IPS-20b (cell line): ENCODE data around the gene PRKCSH.
"Not testable (repeated sequence)": the region's sequence is repeated elsewhere in the genome, so short reads cannot be mapped to it uniquely, and the experiment has no call there.

Experiments used
- H3K27ac ChIP-seq: one replicate; pipeline ENCODE4 v1.5.1; 2013; ENCODE audit warnings: low read length
- H3K27me3 ChIP-seq: 2 replicates; pipeline ENCODE4 v1.6.1; 2013; ENCODE audit warnings: mild to moderate bottlenecking, low read length, inconsistent platforms; ENCODE audit not compliant: insufficient read depth
- H3K36me3 ChIP-seq: 2 replicates; pipeline ENCODE4 v1.6.1; 2013; ENCODE audit warnings: low read depth, mild to moderate bottlenecking, inconsistent platforms, low read length, moderate library complexity; ENCODE audit not compliant: insufficient read depth
- H3K4me1 ChIP-seq: 2 replicates; pipeline ENCODE4 v1.6.1; 2013; ENCODE audit warnings: mild to moderate bottlenecking, control low read depth, inconsistent platforms, low read length, moderate library complexity; ENCODE audit not compliant: insufficient read depth
- H3K4me3 ChIP-seq: 2 replicates; pipeline ENCODE4 v1.5.1; 2013; ENCODE audit warnings: mild to moderate bottlenecking, low read length, inconsistent platforms
- H3K9ac ChIP-seq: 2 replicates; pipeline ENCODE4 v1.6.1; 2013; ENCODE audit warnings: low read depth, mild to moderate bottlenecking, inconsistent platforms, low read length, moderate library complexity
- H3K9me3 ChIP-seq: 2 replicates; pipeline ENCODE4 v1.6.1; 2013; ENCODE audit warnings: mild to moderate bottlenecking, low read depth, low read length, inconsistent platforms; ENCODE audit not compliant: insufficient read depth

PRKCSH gene

GRCh38 chr19:11421371-11422098 is 13.9 kb upstream of the PRKCSH start:
- peak overlapping the region; percentile 81 for H3K4me3 ChIP-seq
- H3K27ac ChIP-seq, result no peak overlapping the region
- peaks cover 65% of the 10 kb centered on the region for H3K27me3 ChIP-seq
- no peaks in the 10 kb centered on the region for H3K9me3 ChIP-seq
- H3K4me1 ChIP-seq, result no peaks in the 10 kb centered on the region; the same call in 1 of the 2 replicates
- H3K9ac ChIP-seq, result peak overlapping the region; percentile 66; the same call in 1 of the 2 replicates
- no peaks in the 10 kb centered on the region for H3K36me3 ChIP-seq

GRCh38 chr19:11422163-11423065 is 13.0 kb upstream of the PRKCSH start:
- no peaks in the 10 kb centered on the region; the same call in 1 of the 2 replicates for H3K4me1 ChIP-seq
- peaks cover 65% of the 10 kb centered on the region for H3K27me3 ChIP-seq
- peak overlapping the region; percentile 81 for H3K4me3 ChIP-seq
- H3K9me3 ChIP-seq, result no peaks in the 10 kb centered on the region
- H3K27ac ChIP-seq, result no peak overlapping the region
- no peaks in the 10 kb centered on the region for H3K36me3 ChIP-seq
- H3K9ac ChIP-seq, result no peak overlapping the region; the same call in 1 of the 2 replicates

DNA sequence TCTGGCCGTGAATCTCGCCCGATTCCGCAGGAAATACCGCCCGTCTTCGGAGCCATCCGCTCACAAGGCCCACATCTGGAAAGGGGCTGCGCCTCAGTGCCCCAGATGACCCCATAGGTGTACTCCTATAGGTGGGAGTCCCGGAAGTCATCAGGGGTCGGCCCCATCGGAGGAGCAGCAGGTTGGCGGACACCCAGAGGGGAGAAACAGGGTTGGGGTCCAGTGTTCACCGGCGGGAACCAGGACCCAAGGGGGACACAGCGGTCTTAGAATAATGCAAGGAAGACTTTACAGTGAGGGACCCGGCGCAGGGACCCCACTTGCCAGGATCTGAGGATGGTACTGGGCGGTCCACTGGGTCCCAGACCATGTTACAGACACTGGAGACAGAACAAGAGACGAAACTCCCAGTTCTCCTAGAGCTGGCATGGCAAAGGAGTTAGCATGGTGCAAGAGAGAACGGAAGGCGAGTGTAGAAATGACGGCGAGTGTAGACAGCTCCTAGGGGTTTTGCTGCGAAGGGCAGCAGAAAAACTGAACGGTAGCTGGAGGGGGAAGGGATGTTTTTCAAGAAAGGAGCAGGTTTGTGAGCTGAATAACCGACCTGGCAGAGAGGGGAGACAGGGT is 12.2 kb upstream of the PRKCSH start:
- peak overlapping the region; percentile 81; the same call in 1 of the 2 replicates for H3K4me3 ChIP-seq
- H3K36me3 ChIP-seq, result no peaks in the 10 kb centered on the region
- H3K27ac ChIP-seq, result no peak overlapping the region
- no peak overlapping the region for H3K9ac ChIP-seq
- H3K4me1 ChIP-seq, result no peaks in the 10 kb centered on the region; the same call in 1 of the 2 replicates
- no peaks in the 10 kb centered on the region for H3K9me3 ChIP-seq
- peaks cover 58% of the 10 kb centered on the region for H3K27me3 ChIP-seq

GRCh38 chr19:11423791-11424181 is 11.6 kb upstream of the PRKCSH start:
- Histone ChIP-seq H3K4me1 (no peaks in the 10 kb centered on the region; the same call in 1 of the 2 replicates), H3K36me3 (no peaks in the 10 kb centered on the region), H3K4me3 (no peak overlapping the region), H3K9ac (no peak overlapping the region), H3K9me3 (no peaks in the 10 kb centered on the region), H3K27ac (no peak overlapping the region), H3K27me3 (peaks cover 53% of the 10 kb centered on the region)

DNA sequence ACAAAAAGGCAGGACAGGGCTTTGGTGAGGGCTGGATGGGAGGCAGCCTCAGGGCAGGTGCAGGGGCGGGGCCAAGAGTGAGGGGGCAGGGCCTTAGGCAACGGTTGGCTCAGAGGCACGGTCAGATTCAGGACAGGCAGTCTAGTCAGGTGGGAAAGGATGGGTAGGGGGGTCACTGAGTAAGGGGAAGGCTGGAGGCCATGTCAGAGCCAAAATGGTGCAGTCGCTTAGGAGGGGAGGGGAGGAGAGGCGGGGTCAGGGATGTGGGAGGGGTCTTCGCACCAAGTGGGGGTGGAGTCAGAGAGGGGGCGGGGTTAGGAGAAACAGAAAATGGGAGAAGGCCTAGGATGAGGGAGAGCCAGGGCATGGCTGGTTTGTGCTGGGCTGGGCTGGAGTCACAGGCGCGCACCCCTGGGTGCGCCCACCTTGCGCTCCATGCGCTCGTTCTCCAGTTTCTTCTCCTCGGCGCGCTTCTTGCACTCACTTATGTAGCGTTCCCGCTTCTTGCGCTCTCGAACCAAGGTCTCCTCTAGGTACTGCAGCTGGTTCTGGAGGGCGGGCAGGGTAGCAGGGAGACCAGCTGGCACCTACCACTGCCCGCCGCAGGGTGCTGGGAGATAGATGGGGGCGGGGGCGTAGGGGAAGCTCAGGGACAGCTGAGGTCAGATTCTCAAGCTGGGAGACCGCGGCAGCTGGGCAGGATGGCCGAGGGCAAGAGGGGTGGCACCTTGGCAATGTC is 9.5 kb upstream of the PRKCSH start:
- no peaks in the 10 kb centered on the region; the same call in 1 of the 2 replicates for H3K4me1 ChIP-seq
- peaks cover 33% of the 10 kb centered on the region for H3K27me3 ChIP-seq
- H3K4me3 ChIP-seq, result no peak overlapping the region
- H3K27ac ChIP-seq, result no peak overlapping the region
- H3K9me3 ChIP-seq, result no peaks in the 10 kb centered on the region
- H3K9ac ChIP-seq, result no peak overlapping the region
- no peaks in the 10 kb centered on the region for H3K36me3 ChIP-seq

DNA sequence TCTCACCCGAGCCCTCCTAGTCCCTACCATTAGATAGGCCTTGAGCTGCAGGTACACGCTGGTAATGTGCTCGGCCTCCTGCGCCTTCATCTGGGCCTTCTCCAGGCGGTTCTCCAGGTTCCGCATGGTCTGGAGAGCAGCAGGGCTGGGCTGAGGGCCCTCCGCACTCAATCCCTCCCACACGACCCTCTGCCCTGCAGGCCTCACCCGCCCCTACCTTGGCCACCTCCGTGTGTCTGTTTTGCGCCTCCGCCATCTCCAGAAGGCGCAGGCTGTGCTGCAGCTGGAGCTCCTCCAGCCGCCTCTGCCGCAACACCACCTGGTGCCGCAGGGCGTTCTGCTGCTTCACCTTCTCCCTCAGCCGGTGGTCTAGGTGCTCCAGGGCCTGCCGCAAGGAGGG is 8.8 kb upstream of the PRKCSH start:
- Histone ChIP-seq H3K36me3 (no peaks in the 10 kb centered on the region), H3K27me3 (peaks cover 25% of the 10 kb centered on the region), H3K4me1 (no peaks in the 10 kb centered on the region), H3K9ac (no peak overlapping the region), H3K4me3 (no peak overlapping the region), H3K9me3 (no peaks in the 10 kb centered on the region), H3K27ac (no peak overlapping the region)

DNA sequence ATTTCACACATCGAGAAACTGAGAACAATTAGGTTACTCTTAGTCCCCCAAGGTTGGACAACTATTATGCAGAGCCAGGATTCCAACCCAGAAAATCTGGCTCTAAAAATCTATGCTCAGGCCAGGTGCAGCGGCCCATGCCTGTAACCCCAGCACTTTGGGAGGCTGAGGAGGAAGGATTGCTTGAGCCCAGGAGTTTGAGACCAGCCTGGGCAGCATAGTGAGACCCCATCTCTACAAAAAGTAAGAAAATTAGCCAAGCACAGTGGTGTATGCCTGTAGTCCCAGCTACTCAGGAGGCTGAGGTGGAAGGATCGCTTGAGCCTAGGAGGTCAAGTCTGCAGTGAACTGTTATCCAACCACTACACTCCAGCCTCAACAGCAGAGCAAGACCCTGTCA is 1.9 kb upstream of the PRKCSH start:
- H3K9me3 ChIP-seq, H3K4me3 ChIP-seq, H3K9ac ChIP-seq, H3K27me3 ChIP-seq, H3K27ac ChIP-seq, H3K4me1 ChIP-seq: not testable (repeated sequence)
- peaks cover 23% of the 10 kb centered on the region for H3K36me3 ChIP-seq

GRCh38 chr19:11434703-11435056 is 755 bp upstream of the PRKCSH start:
- Histone ChIP-seq H3K36me3 (peaks cover 30% of the 10 kb centered on the region), H3K4me3 (peak overlapping the region; percentile 69), H3K27ac (no peak overlapping the region), H3K4me1 (peaks cover 5% of the 10 kb centered on the region), H3K9me3 (no peaks in the 10 kb centered on the region), H3K27me3 (no peaks in the 10 kb centered on the region), H3K9ac (peak overlapping the region; percentile 38; the same call in 1 of the 2 replicates)

- H3K4me1 ChIP-seq, result peaks cover 5% of the 10 kb centered on the region
- H3K36me3 ChIP-seq, result peaks cover 40% of the 10 kb centered on the region
- peak overlapping the region; percentile 2 for H3K27ac ChIP-seq
- no peaks in the 10 kb centered on the region for H3K9me3 ChIP-seq
- peak overlapping the region; percentile 87 for H3K4me3 ChIP-seq
- H3K27me3 ChIP-seq, result no peaks in the 10 kb centered on the region
- peak overlapping the region; percentile 94 for H3K9ac ChIP-seq
Observed at GRCh38 chr19:11435833-11436313, 438 bp downstream of the PRKCSH start.

DNA sequence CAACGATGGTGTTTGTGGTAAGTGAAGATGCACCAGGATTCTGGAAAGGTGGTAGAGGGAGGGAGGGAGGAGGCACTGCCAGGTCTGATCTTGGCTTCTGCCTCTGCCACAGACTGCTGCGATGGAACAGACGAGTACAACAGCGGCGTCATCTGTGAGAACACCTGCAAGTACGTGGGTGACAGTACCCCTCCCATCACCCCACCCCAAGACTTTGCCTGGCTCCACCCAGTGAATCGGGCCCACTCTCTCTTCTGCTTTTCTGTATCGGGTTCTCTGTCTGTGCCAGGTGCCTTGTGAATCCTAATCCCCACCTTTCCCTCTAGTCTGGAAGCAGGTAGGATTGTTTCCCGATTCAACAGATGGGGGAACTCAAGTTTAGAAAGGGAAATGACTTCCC is 2.5 kb downstream of the PRKCSH start:
- H3K36me3 ChIP-seq, result peaks cover 60% of the 10 kb centered on the region
- H3K9me3 ChIP-seq, result no peaks in the 10 kb centered on the region
- no peak overlapping the region for H3K4me3 ChIP-seq
- no peak overlapping the region for H3K9ac ChIP-seq
- no peak overlapping the region for H3K27ac ChIP-seq
- H3K4me1 ChIP-seq, result peaks cover 5% of the 10 kb centered on the region
- H3K27me3 ChIP-seq, result no peaks in the 10 kb centered on the region

- Histone ChIP-seq H3K27me3 (no peaks in the 10 kb centered on the region), H3K9ac (no peak overlapping the region), H3K36me3 (peaks cover 85% of the 10 kb centered on the region)
Observed at GRCh38 chr19:11444059-11444458, 8.6 kb downstream of the PRKCSH start.

More at GRCh38 chr19:11444059-11444458, 8.6 kb downstream of the PRKCSH start:
- Histone ChIP-seq H3K4me3 (no peak overlapping the region), H3K9me3 (no peaks in the 10 kb centered on the region), H3K27ac (no peak overlapping the region), H3K4me1 (no peaks in the 10 kb centered on the region)
